Right lobe of liver (tissue), 4 donors: Measurements from ENCODE around the gene COX4I1.

ENCODE experiments used
- POLR2A ChIP-seq: fragments of 450-650 bp; IDR thresholded peaks from one replicate; pipeline ENCODE4 v1.6.1; 2017; ENCODE audit warnings: antibody characterized with exemption, mild to moderate bottlenecking
- TF ChIP-seq, protein P1 (sequence below), 4 donors: fragments of 200-600 bp in 3 of 4; fragments of 450-650 bp in 1 of 4; IDR thresholded peaks; one replicate each; pipeline versions ENCODE4 v1.5.1 to v1.8.0; 2016 to 2022; ENCODE audit warnings: antibody characterized with exemption in 4 of 4, mild to moderate bottlenecking in 2 of 4
- donor health status: DM: no; HTN: no; CAD: no.
- donor health status: DM: no; HTN: no; CAD: no.
- donor health status: DM: no; HTN: yes; CAD: no.

DNA sequence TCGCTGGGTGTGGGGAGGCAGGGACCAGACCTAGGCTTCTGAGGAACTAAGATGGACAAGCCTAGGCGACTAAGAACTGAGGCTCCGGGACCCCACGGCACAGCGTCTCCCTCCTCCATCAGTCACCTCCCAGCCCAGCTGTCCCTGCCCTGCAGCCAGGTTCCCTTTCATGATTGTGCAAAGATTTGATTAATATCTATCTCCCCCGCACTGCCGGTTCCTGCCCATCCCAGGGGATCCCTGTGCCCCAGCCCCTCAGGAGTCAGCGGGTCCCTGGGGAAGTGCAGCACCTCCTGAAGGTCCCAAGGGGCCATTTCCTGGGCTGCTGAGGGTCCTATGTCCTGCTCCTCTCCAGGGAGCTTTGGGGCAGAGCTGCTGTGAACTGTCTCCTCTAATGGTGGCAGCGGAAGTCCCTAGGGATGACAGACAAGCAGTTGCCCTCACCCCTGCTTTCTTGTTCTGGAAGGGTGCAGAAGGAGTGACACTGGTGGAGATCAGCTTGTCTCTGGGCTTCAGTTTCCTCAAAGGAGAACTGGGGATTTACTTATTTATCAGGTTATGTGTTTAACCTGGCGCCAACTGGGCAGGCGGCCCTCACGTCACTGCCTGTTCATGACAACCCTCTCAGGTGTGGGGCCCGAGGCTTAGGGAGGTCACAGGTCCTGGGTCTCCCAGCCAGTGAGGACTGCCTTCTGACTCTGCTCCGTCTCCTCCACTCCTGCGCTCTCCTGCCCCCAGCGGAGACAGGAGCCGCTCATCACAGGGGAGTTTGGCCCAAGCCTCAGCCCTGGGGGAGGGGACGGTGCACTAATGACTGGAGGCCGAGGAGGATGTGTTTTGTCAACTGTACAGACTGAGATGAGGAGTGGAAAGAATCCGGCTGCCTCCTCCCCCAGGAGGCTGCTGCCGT lies 46.7 kb upstream of the COX4I1 start:
- TF ChIP-seq, protein P1, sequence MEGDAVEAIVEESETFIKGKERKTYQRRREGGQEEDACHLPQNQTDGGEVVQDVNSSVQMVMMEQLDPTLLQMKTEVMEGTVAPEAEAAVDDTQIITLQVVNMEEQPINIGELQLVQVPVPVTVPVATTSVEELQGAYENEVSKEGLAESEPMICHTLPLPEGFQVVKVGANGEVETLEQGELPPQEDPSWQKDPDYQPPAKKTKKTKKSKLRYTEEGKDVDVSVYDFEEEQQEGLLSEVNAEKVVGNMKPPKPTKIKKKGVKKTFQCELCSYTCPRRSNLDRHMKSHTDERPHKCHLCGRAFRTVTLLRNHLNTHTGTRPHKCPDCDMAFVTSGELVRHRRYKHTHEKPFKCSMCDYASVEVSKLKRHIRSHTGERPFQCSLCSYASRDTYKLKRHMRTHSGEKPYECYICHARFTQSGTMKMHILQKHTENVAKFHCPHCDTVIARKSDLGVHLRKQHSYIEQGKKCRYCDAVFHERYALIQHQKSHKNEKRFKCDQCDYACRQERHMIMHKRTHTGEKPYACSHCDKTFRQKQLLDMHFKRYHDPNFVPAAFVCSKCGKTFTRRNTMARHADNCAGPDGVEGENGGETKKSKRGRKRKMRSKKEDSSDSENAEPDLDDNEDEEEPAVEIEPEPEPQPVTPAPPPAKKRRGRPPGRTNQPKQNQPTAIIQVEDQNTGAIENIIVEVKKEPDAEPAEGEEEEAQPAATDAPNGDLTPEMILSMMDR (IDR thresholded peaks at IDR 0.05): no peak
- TF ChIP-seq POLR2A: no peak
